ENCODE results near the gene PARD3.

PARD3 gene

GRCh38 chr10:34674176-34674575, 140.9 kb downstream of the PARD3 start:
- no peak for TF ChIP-seq CTCF (IDR thresholded peaks at IDR 0.05; ENCODE audit: low read depth, low read length, missing control alignments)
- DNase-seq (ENCODE audit: low read depth): no peak
- H3K4me3 ChIP-seq (ENCODE audit: low read depth, low read length): no peak overlapping the region

- DNase-seq (ENCODE audit: low read depth): no peak
- TF ChIP-seq CTCF (IDR thresholded peaks at IDR 0.05; ENCODE audit: low read depth, low read length, missing control alignments): no peak
Measured at GRCh38 chr10:34670081-34670480, 145.0 kb downstream of the PARD3 start.

GRCh38 chr10:34669079-34669478, 146.0 kb downstream of the PARD3 start:
- H3K4me3 ChIP-seq (ENCODE audit: low read depth, low read length): no peak overlapping the region
- DNase-seq (ENCODE audit: low read depth): no peak
- no peak for TF ChIP-seq CTCF (IDR thresholded peaks at IDR 0.05; ENCODE audit: low read depth, low read length, missing control alignments)

More at GRCh38 chr10:34670081-34670480, 145.0 kb downstream of the PARD3 start:
- no peak overlapping the region for H3K4me3 ChIP-seq (ENCODE audit: low read depth, low read length)

- TF ChIP-seq CTCF (IDR thresholded peaks at IDR 0.05; ENCODE audit: low read depth, low read length, missing control alignments): no peak
- DNase-seq (ENCODE audit: low read depth): no peak
- H3K4me3 ChIP-seq (ENCODE audit: low read depth, low read length): no peak overlapping the region
Measured at GRCh38 chr10:34667177-34667576, 147.9 kb downstream of the PARD3 start.

- no peak overlapping the region for H3K4me3 ChIP-seq (ENCODE audit: low read depth, low read length)
- peak; percentile 59 for TF ChIP-seq CTCF (IDR thresholded peaks at IDR 0.05; ENCODE audit: low read depth, low read length, missing control alignments)
- DNase-seq (ENCODE audit: low read depth): peak; percentile 22
Measured at GRCh38 chr10:34666008-34666704, 148.9 kb downstream of the PARD3 start.

GRCh38 chr10:34664706-34665105, 150.4 kb downstream of the PARD3 start:
- no peak for DNase-seq (ENCODE audit: low read depth)
- H3K4me3 ChIP-seq (ENCODE audit: low read depth, low read length): no peak overlapping the region
- TF ChIP-seq CTCF (IDR thresholded peaks at IDR 0.05; ENCODE audit: low read depth, low read length, missing control alignments): no peak

- DNase-seq (ENCODE audit: low read depth): no peak
- no peak for TF ChIP-seq CTCF (IDR thresholded peaks at IDR 0.05; ENCODE audit: low read depth, low read length, missing control alignments)
- no peak overlapping the region for H3K4me3 ChIP-seq (ENCODE audit: low read depth, low read length)
Measured at GRCh38 chr10:34661580-34661979, 153.5 kb downstream of the PARD3 start.

All from GM12864 (cell line).